ENCODE measurements around the gene KLHL24. TPM values are rescaled to one million over a fixed set of nuclear protein-coding genes. Genes with fewer than 3 reads are reported as not detected.

Gene KLHL24
- polyA plus RNA-seq, 1 donor (not counting 4 experiments of a cell fraction or from before 2014, with no cell fraction given): 12.0 TPM

DNA sequence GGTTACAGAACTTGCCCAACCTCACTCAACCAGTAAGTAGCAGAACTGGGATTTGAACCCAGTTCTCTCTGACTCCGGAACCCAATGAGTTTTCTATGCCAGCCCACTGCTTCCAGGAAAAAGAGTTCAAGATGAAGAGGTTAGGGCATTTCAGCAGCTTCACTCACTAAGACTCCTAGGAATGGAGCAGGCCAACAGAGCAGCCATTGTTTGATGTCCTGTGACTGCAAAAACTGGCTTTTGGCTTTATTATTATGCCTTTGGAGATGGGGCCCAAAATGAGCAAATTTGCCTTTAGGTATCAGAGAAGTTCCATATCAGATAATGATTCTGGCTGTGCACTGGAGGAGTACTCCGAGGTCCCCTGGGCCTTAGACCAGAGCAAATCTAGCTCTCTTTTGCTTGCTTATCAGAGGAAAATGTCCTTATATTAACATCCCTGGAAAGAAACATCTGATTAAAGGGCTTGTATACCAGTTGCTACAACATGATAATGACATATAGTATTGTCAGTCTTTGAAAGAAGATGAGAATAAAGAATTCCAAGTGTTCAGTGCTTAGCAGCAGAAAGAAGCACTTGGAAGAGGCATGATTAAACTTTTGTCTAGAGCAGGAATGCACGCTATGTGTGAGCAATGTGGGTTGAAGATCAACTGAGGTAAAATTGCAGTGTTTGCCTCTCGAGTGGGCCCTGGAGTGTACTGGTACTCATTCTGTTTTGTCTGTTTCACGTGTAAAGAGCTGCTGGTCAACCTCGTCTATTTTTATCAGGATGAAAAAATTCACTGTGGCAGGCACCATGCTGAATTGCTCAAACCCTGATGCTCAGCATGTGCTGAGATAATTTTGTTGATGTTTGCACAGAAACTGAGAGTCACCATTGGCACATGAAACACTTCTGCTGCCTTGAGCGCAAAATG, 21.8 kb upstream of the KLHL24 start:
- H3K4me1 ChIP-seq (ENCODE audit: control insufficient read depth, extremely low read depth, insufficient read depth, low read length): no peaks in the 10 kb centered on the region
- H3K9ac ChIP-seq (ENCODE audit: control insufficient read depth, extremely low read depth, insufficient read depth, low read length): no peak overlapping the region
- H3K36me3 ChIP-seq (ENCODE audit: control insufficient read depth in 2 of 2, extremely low read depth in 1 of 2, insufficient read depth in 2 of 2, low read length in 2 of 2): no peaks in the 10 kb centered on the region
- H4K20me1 ChIP-seq (ENCODE audit: control insufficient read depth, extremely low read depth, insufficient read depth, low read length): no peaks in the 10 kb centered on the region
- no peak for DNase-seq (ENCODE audit: low read depth, low spot score)
- H3K79me2 ChIP-seq (ENCODE audit: control insufficient read depth, insufficient read depth, low read length): no peaks in the 10 kb centered on the region
- no peaks in the 10 kb centered on the region for H3K9me1 ChIP-seq (ENCODE audit: control insufficient read depth, extremely low read depth, insufficient read depth, low read length)
- no peak for TF ChIP-seq CTCF (optimal IDR thresholded peaks at IDR 0.05 in 1 of 3, IDR thresholded peaks at IDR 0.05 in 1 of 3, conservative IDR thresholded peaks at IDR 0.05 in 1 of 3; ENCODE audit: extremely low read depth in 1 of 3, insufficient read depth in 2 of 3, low read length in 3 of 3)
- no peak for TF ChIP-seq EZH2 (IDR thresholded peaks at IDR 0.05; ENCODE audit: low read length)
- dilution Hi-C loops (cut with MboI; ENCODE audit: extremely low pct_ligation_motif_present, low sequenced_read_pairs): no loop called here
- H3K27ac ChIP-seq (ENCODE audit: control insufficient read depth, insufficient read depth, low read length): no peak overlapping the region
- H3K27me3 ChIP-seq (ENCODE audit: control insufficient read depth, extremely low read depth, insufficient read depth, low read length): no peaks in the 10 kb centered on the region
- FAIRE-seq: no peak
- no peak overlapping the region for H2AFZ ChIP-seq (ENCODE audit: control insufficient read depth, low read length)
- no peak overlapping the region for H3K4me2 ChIP-seq (ENCODE audit: control insufficient read depth, extremely low read depth, insufficient read depth, low read depth, low read length)
- H3K9me3 ChIP-seq (ENCODE audit: control insufficient read depth, low read depth, low read length): no peaks in the 10 kb centered on the region
- no peak overlapping the region for H3K4me3 ChIP-seq (ENCODE audit: control insufficient read depth in 2 of 3, extremely low read depth in 1 of 3, insufficient read depth in 2 of 3, low read depth in 1 of 3, low read length in 3 of 3)

GRCh38 chr3:183618542-183618941, 16.9 kb upstream of the KLHL24 start:
- no peak overlapping the region for H3K4me2 ChIP-seq (ENCODE audit: control insufficient read depth, extremely low read depth, insufficient read depth, low read depth, low read length)
- H2AFZ ChIP-seq (ENCODE audit: control insufficient read depth, low read length): no peak overlapping the region
- FAIRE-seq: no peak

More at GRCh38 chr3:183618542-183618941, 16.9 kb upstream of the KLHL24 start:
- Histone ChIP-seq H4K20me1 (ENCODE audit: control insufficient read depth, extremely low read depth, insufficient read depth, low read length) (no peaks in the 10 kb centered on the region), H3K9ac (ENCODE audit: control insufficient read depth, extremely low read depth, insufficient read depth, low read length) (no peak overlapping the region), H3K9me3 (ENCODE audit: control insufficient read depth, low read depth, low read length) (no peaks in the 10 kb centered on the region), H3K4me1 (ENCODE audit: control insufficient read depth, extremely low read depth, insufficient read depth, low read length) (no peaks in the 10 kb centered on the region), H3K4me3 (ENCODE audit: control insufficient read depth in 2 of 3, extremely low read depth in 1 of 3, insufficient read depth in 2 of 3, low read depth in 1 of 3, low read length in 3 of 3) (no peak overlapping the region), H3K36me3 (ENCODE audit: control insufficient read depth in 2 of 2, extremely low read depth in 1 of 2, insufficient read depth in 2 of 2, low read length in 2 of 2) (no peaks in the 10 kb centered on the region), H3K27ac (ENCODE audit: control insufficient read depth, insufficient read depth, low read length) (no peak overlapping the region), H3K27me3 (ENCODE audit: control insufficient read depth, extremely low read depth, insufficient read depth, low read length) (no peaks in the 10 kb centered on the region), H3K79me2 (ENCODE audit: control insufficient read depth, insufficient read depth, low read length) (no peaks in the 10 kb centered on the region), H3K9me1 (ENCODE audit: control insufficient read depth, extremely low read depth, insufficient read depth, low read length) (no peaks in the 10 kb centered on the region)
- TF ChIP-seq CTCF (optimal IDR thresholded peaks at IDR 0.05 in 1 of 3, IDR thresholded peaks at IDR 0.05 in 1 of 3, conservative IDR thresholded peaks at IDR 0.05 in 1 of 3; ENCODE audit: extremely low read depth in 1 of 3, insufficient read depth in 2 of 3, low read length in 3 of 3) (no peak), EZH2 (IDR thresholded peaks at IDR 0.05; ENCODE audit: low read length) (no peak)
- dilution Hi-C loops (cut with MboI; ENCODE audit: extremely low pct_ligation_motif_present, low sequenced_read_pairs): no loop called here
- no peak for DNase-seq (ENCODE audit: low read depth, low spot score)
